Neuronal stem cell (in vitro differentiated cells): Measurements from ENCODE around the gene KRTAP10-2.

Source experiments
- DNase-seq: peaks from one replicate; pipeline ENCODE4 v3.0.0-alpha.2; 2013; ENCODE audit warnings: low spot score
- H2AFZ ChIP-seq: one replicate; pipeline ENCODE4 v1.6.1; 2013; ENCODE audit warnings: mild to moderate bottlenecking, low read length, inconsistent platforms
- H2AK5ac ChIP-seq: 2 replicates; pipeline ENCODE4 v1.6.1; 2013; ENCODE audit warnings: low read depth, mild to moderate bottlenecking, inconsistent platforms, low read length, moderate library complexity, mixed read lengths
- H2BK120ac ChIP-seq: 2 replicates; pipeline ENCODE4 v1.6.1; 2013; ENCODE audit warnings: low read depth, mild to moderate bottlenecking, inconsistent platforms, low read length, moderate library complexity, mixed read lengths
- H2BK12ac ChIP-seq: one replicate; pipeline ENCODE4 v1.6.1; 2013; ENCODE audit warnings: low read length, inconsistent platforms
- H2BK15ac ChIP-seq: 2 replicates; pipeline ENCODE4 v1.6.1; 2013; ENCODE audit warnings: mild to moderate bottlenecking, low read length, inconsistent platforms, mixed read lengths
- H2BK5ac ChIP-seq: one replicate; pipeline ENCODE4 v1.6.1; 2013; ENCODE audit warnings: inconsistent platforms, mild to moderate bottlenecking, low read length, moderate library complexity
- H3K14ac ChIP-seq: one replicate; pipeline ENCODE4 v1.6.1; 2013; ENCODE audit warnings: low read length, inconsistent platforms
- H3K18ac ChIP-seq: 2 replicates; pipeline ENCODE4 v1.6.1; 2013; ENCODE audit warnings: low read length, inconsistent platforms
- H3K23ac ChIP-seq: 2 replicates; pipeline ENCODE4 v1.6.1; 2013; ENCODE audit warnings: low read depth, mild to moderate bottlenecking, mixed read lengths, low read length, inconsistent platforms; ENCODE audit not compliant: poor library complexity
- H3K27ac ChIP-seq: replicated peaks from 3 replicates; pipeline ENCODE4 v1.5.1; 2013; ENCODE audit warnings: low read length, inconsistent platforms
- H3K27me3 ChIP-seq, 3 experiments: 2 replicates each; pipeline ENCODE4 v1.6.1; 2013; ENCODE audit warnings: low read length in 3 of 3, mild to moderate bottlenecking in 2 of 3, inconsistent platforms in 1 of 3, low read depth in 1 of 3, mixed read lengths in 1 of 3, moderate library complexity in 1 of 3; ENCODE audit not compliant: control insufficient read depth in 3 of 3, insufficient read depth in 3 of 3
- H3K36me3 ChIP-seq, 2 donors: replicated peaks in 1 of 2; 2 replicates each; pipeline ENCODE4 v1.6.1; 2013; ENCODE audit warnings: low read length in 2 of 2; ENCODE audit not compliant: control insufficient read depth in 2 of 2, insufficient read depth in 2 of 2
- H3K4ac ChIP-seq: 2 replicates; pipeline ENCODE4 v1.6.1; 2013; ENCODE audit warnings: inconsistent platforms, mild to moderate bottlenecking, low read length, moderate library complexity
- H3K4me1 ChIP-seq, 2 donors: 1 replicate in 1 of 2; 2 replicates in 1 of 2; pipeline ENCODE4 v1.6.1; 2013; ENCODE audit warnings: low read length in 2 of 2, low read depth in 1 of 2; ENCODE audit not compliant: control insufficient read depth in 2 of 2, insufficient read depth in 1 of 2
- H3K4me2 ChIP-seq: one replicate; pipeline ENCODE4 v1.6.1; 2013; ENCODE audit warnings: mild to moderate bottlenecking, low read length, inconsistent platforms; ENCODE audit not compliant: insufficient read depth, poor library complexity, severe bottlenecking
- H3K4me3 ChIP-seq, 2 donors: 2 replicates each; pipeline ENCODE4 v1.5.1; 2013; ENCODE audit warnings: low read length in 2 of 2, mild to moderate bottlenecking in 2 of 2, inconsistent platforms in 1 of 2, moderate library complexity in 1 of 2
- H3K79me1 ChIP-seq: one replicate; pipeline ENCODE4 v1.6.1; 2013; ENCODE audit warnings: low read depth, mild to moderate bottlenecking, inconsistent platforms, low read length, moderate library complexity
- H3K9ac ChIP-seq: one replicate; pipeline ENCODE4 v1.6.1; 2013; ENCODE audit warnings: mild to moderate bottlenecking, low read depth, low read length, inconsistent platforms; ENCODE audit not compliant: poor library complexity
- H3K9me3 ChIP-seq, 2 donors: replicated peaks in 1 of 2; 2 replicates each; pipeline versions ENCODE3 to v1.6.1; 2013; ENCODE audit warnings: low read length in 2 of 2, mild to moderate bottlenecking in 2 of 2, inconsistent platforms in 1 of 2, low read depth in 1 of 2, mixed read lengths in 1 of 2, moderate library complexity in 1 of 2; ENCODE audit not compliant: control insufficient read depth in 2 of 2, insufficient read depth in 1 of 2
- H4K8ac ChIP-seq: one replicate; pipeline ENCODE4 v1.6.1; 2013; ENCODE audit warnings: low read depth, mild to moderate bottlenecking, inconsistent platforms, low read length, moderate library complexity
- H4K91ac ChIP-seq: one replicate; pipeline ENCODE4 v1.6.1; 2013; ENCODE audit warnings: low read length, low read depth, mild to moderate bottlenecking, inconsistent platforms; ENCODE audit not compliant: poor library complexity
- WGBS, 2 donors: extraction: QIAGEN DNeasy Blood & Tissue Kit; methylation state at CpG; one replicate each; pipeline ENCODE4 v1.1.7; 2013; ENCODE audit warnings: missing lambda C conversion rate in 2 of 2, mixed read lengths in 1 of 2; ENCODE audit not compliant: insufficient read length in 2 of 2, insufficient replicate concordance in 1 of 2; ENCODE audit errors: extremely low coverage in 2 of 2; 5-methylcytosine and 5-hydroxymethylcytosine counted together

Gene KRTAP10-2

DNA sequence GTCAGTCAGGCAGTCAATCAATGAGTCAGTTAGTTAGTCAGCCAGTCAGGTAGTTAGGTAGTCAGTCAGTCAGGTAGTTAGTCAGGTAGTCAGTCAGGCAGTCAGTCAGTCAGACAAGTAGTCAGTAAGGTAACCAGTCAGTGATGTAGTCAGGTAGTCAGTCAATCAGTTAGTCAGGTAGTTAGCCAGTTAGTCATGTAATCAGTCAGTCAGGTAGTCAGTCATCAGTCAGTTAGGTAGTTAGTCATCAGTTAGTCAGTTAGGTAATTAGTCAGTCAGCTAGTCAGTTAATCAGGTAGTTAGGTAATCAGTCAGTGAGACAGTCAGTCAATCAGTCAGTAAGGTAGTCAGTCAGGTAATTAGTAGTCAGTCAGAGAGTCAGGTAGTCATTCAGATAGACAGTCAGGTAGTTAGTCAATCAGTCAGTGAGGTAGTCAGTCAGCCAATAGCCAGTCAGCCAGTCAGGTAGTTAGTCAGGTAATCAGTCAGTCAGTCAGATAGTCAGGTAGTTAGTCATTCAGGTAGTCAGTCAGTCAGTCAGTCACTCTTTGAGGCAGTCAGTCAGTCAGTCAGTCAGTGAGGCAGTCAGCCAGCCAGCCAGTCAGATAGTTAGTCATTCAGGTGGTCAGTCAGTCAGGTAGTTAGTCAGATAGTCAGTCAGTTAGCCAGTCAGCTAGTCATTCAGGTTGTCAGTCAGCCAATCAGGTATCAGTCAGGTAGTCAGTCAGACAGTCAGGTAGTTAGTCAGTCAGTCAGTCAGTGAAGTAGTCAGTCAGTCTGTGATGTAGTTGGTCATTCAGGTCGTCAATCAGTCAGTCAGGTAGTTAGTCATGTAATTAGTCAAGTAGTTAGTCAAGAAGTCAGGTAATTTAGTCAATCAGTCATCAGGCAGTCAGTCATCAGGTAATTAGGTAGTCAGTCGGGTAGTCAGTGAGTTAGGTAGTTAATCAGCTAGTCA, 26.6 kb downstream of the KRTAP10-2 start:
- Histone ChIP-seq H2BK12ac (no peak overlapping the region), H3K4me3 (peak overlapping the region in 1 of 2 donors; percentile 25), H3K27me3 (no peaks in the 10 kb centered on the region), H3K36me3 (no peaks in the 10 kb centered on the region), H2BK5ac (no peak overlapping the region), H3K4me1 (no peaks in the 10 kb centered on the region), H3K79me1 (no peaks in the 10 kb centered on the region), H3K27ac (no peak overlapping the region), H3K23ac (no peak overlapping the region), H3K9ac (no peak overlapping the region), H3K14ac (no peak overlapping the region), H4K8ac (no peak overlapping the region), H2AK5ac (no peak overlapping the region), H3K18ac (no peak overlapping the region), H2BK120ac (no peak overlapping the region), H2BK15ac (no peak overlapping the region), H3K9me3 (peaks cover 0 to 6% of the 10 kb centered on the region in 2 donors), H2AFZ (no peak overlapping the region), H3K4me2 (no peak overlapping the region), H4K91ac (no peak overlapping the region), H3K4ac (no peak overlapping the region)
- no peak for DNase-seq
- whole genome bisulfite sequencing, 2 donors = no CpG with 5 or more reads among the region's 2 CpGs

DNA sequence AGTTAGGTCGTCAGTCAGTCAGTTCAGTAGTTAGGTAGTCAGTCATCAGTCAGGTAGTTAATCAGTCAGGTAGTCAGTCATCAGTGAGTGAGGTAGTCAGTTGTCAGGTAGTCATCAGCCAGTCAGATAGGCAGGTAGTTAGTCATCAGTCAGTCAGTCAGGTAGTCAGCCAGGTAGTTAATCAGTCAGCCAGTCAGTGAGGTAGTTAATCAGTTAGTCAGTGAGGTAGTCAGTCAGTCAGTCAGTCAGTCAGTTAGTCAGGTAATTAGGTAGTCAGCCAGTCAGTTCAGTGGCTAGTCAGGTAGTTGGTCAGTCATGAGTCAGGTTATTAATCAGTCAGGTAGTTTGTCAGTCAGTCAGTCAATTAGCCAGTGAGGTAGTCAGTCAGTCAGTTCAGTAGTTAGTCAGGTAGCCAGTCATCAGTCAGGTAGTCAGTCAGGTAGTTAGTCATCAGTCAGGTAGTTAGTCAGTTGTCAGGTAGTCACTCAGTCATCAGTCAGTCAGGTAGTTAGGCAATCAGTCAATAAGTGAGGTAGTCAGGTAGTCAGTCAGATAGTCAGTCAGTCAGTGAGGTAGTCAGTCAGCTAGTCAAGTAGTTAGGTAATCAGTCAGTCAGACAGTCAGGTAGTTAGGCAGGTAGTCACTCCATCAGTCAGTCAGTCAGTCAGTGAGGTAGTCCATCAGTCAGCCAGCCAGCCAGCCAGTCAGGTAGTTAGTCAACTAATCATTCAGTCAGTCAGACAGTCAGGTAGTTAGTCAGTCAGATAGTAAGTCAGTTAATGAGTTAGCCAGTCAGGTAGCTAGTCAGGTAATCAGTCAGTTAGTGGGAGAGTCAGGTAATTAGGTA, 27.5 kb downstream of the KRTAP10-2 start:
- H3K4ac ChIP-seq = no peak overlapping the region
- no CpG with 5 or more reads among the region's 1 CpG for WGBS, 2 donors
- DNase-seq = no peak

DNA sequence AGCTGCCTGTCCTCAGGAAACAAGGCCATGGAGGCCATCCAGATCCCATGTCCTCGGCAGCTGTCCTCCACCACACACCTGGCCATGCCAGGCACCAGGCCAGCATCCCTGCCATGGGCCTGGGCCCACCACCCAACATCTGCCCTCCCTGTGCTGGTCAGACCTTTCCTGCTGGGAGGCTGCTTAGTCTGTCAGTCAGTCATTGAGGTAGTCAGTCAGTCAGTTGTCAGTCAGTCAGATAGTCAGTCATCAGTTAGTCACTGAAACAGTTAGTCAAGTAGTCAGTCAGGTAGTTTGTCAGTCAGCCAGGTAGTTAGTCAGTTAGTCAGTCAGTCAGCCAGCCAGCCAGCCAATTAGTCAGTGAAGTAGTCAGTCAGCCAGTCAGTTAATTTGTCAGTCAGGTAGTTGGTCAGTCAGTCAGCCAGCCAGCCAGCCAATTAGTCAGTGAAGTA, 28.5 kb downstream of the KRTAP10-2 start:
- Histone ChIP-seq H4K91ac (peak overlapping the region; percentile 22), H2BK12ac (peak overlapping the region; percentile 87), H3K4me2 (no peak overlapping the region), H2AFZ (no peak overlapping the region), H2BK120ac (no peak overlapping the region), H2BK15ac (no peak overlapping the region), H3K4me1 (no peaks in the 10 kb centered on the region), H2AK5ac (peak overlapping the region; percentile 94), H3K27me3 (no peaks in the 10 kb centered on the region), H3K9me3 (peaks cover 0 to 10% of the 10 kb centered on the region in 2 donors), H3K18ac (peak overlapping the region; percentile 82), H3K23ac (no peak overlapping the region), H3K79me1 (no peaks in the 10 kb centered on the region), H3K4me3 (no peak overlapping the region), H3K9ac (no peak overlapping the region), H3K36me3 (no peaks in the 10 kb centered on the region), H3K4ac (no peak overlapping the region), H4K8ac (no peak overlapping the region), H2BK5ac (no peak overlapping the region), H3K27ac (no peak overlapping the region), H3K14ac (no peak overlapping the region)
- no CpG with 5 or more reads among the region's 1 CpG for WGBS, 2 donors
- no peak for DNase-seq

More for the DNA sequence above, 27.5 kb downstream of the KRTAP10-2 start:
- Histone ChIP-seq H3K18ac (no peak overlapping the region), H3K4me2 (no peak overlapping the region), H3K23ac (no peak overlapping the region), H2BK5ac (no peak overlapping the region), H4K91ac (no peak overlapping the region), H4K8ac (no peak overlapping the region), H3K36me3 (no peaks in the 10 kb centered on the region), H3K27ac (no peak overlapping the region), H2AFZ (no peak overlapping the region), H3K9ac (no peak overlapping the region), H2BK15ac (no peak overlapping the region), H2BK12ac (no peak overlapping the region), H3K27me3 (no peaks in the 10 kb centered on the region), H3K9me3 (peaks cover 0 to 10% of the 10 kb centered on the region in 2 donors), H2AK5ac (no peak overlapping the region), H2BK120ac (no peak overlapping the region), H3K4me1 (no peaks in the 10 kb centered on the region), H3K79me1 (no peaks in the 10 kb centered on the region), H3K4me3 (no peak overlapping the region), H3K14ac (no peak overlapping the region)
